Measurements from ENCODE around the gene PRAMEF1. TPM values are rescaled to one million over a fixed set of nuclear protein-coding genes. Genes with fewer than 3 reads are reported as not detected.

PRAMEF1 gene
- total and polyA plus RNA-seq, 2 of the 4 experiments (the other 2 are of a cell fraction), result not detected

DNA sequence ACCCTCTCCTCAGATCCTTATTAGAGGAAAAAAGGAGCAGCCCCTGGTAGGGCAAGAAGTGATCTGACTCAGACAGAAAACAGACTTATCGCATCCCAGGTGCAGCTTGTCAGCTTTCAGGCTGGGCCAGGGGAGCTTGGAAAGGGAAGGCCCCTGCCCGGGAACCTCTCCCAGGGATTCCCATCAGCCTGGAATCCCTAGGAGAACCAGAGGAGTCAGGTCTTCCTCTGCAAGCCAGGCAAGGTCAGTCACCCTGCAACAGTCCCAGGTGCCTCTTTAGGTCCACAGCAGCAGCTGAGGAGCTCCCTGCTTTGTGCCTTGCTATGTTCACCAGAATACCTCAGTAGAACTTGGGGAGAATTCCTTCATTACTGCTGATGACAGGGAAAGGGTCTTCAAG, 20.6 kb upstream of the PRAMEF1 start:
- H3K14ac ChIP-seq (replicated peaks; ENCODE audit: low read depth, low read length), result no peak overlapping the region
- H2AK5ac ChIP-seq (ENCODE audit: low read depth, low read length), result no peak overlapping the region
- WGBS, 2 experiments (ENCODE audit: extremely low coverage in 2 of 2, insufficient read length in 1 of 2), result 71% methylated on average over 1 of the region's 2 CpGs; no CpG with 5 or more reads in 1 of the 2 experiments
- H3K4ac ChIP-seq (ENCODE audit: low read depth, low read length), result no peak overlapping the region
- no peaks in the 10 kb centered on the region for H3K27me3 ChIP-seq (ENCODE audit: control insufficient read depth, insufficient read depth, low read length)
- dilution Hi-C loops (cut with HindIII; ENCODE audit: low sequenced_read_pairs, unreplicated experiment) (no loop called here), in situ Hi-C loops (cut with MboI; ENCODE audit: low sequenced_read_pairs) (no loop called here), intact Hi-C loops (cut with micrococcal nuclease) (no loop called here)
- no peak overlapping the region for H4K5ac ChIP-seq (ENCODE audit: low read depth, low read length)
- no peak overlapping the region for H3K4me2 ChIP-seq (ENCODE audit: low read depth, low read length)
- H2BK120ac ChIP-seq (ENCODE audit: low read depth, low read length), result no peak overlapping the region
- ChIA-PET POLR2A (ENCODE audit: unreplicated experiment) (no interaction called here), CTCF (no interaction called here)
- H3K9me3 ChIP-seq (ENCODE audit: control insufficient read depth, insufficient read depth, low read length), result peaks cover 31% of the 10 kb centered on the region
- H3K36me3 ChIP-seq (ENCODE audit: control insufficient read depth, insufficient read depth, low read length), result no peaks in the 10 kb centered on the region
- no peak overlapping the region for H2BK20ac ChIP-seq (ENCODE audit: low read depth, low read length)
- no peak overlapping the region for H4K91ac ChIP-seq (ENCODE audit: insufficient read depth, low read depth, low read length)
- H3K9me1 ChIP-seq (ENCODE audit: insufficient read depth, low read length), result no peaks in the 10 kb centered on the region
- no TSS peak for BruUV-seq (replicated peaks)
- no peak overlapping the region for H2AK9ac ChIP-seq (replicated peaks; ENCODE audit: low read depth, low read length, poor library complexity)
- no peak overlapping the region for H2AFZ ChIP-seq (replicated peaks; ENCODE audit: low read length, poor library complexity)
- no peak overlapping the region for H4K8ac ChIP-seq (ENCODE audit: low read depth in 2 of 2, low read length in 2 of 2)
- H3K18ac ChIP-seq (ENCODE audit: low read depth, low read length), result no peak overlapping the region
- H4K20me1 ChIP-seq (ENCODE audit: insufficient read depth, low read length), result no peaks in the 10 kb centered on the region
- H3K23ac ChIP-seq (ENCODE audit: low read depth, low read length), result no peak overlapping the region
- H3K9ac ChIP-seq (ENCODE audit: low read depth, low read length), result no peak overlapping the region
- H2BK5ac ChIP-seq (ENCODE audit: low read depth, low read length, poor library complexity, severe bottlenecking), result no peak overlapping the region
- H3K4me3 ChIP-seq (ENCODE audit: insufficient read depth, low read depth, low read length), result no peak overlapping the region
- ATAC-seq (ENCODE audit: low read depth) (no peak), DNase-seq (no peak)
- H3K56ac ChIP-seq (ENCODE audit: extremely low read depth, insufficient read depth, low read length), result no peak overlapping the region
- no peak overlapping the region for H3K27ac ChIP-seq (ENCODE audit: insufficient read depth, low read length)
- no peak overlapping the region for H2BK15ac ChIP-seq (ENCODE audit: low read depth, low read length)
- no peaks in the 10 kb centered on the region for H3K4me1 ChIP-seq (ENCODE audit: control insufficient read depth, insufficient read depth, low read length)
- TF ChIP-seq MAFK (IDR thresholded peaks at IDR 0.05; ENCODE audit: low read depth, low read length) (no peak), CHD1 (IDR thresholded peaks at IDR 0.05; ENCODE audit: low read depth, low read length) (no peak), NFE2L2 (IDR thresholded peaks at IDR 0.05; ENCODE audit: low read depth, low read length) (no peak), CEBPB (IDR thresholded peaks at IDR 0.05; ENCODE audit: low read depth, low read length) (no peak), POLR2A (IDR thresholded peaks at IDR 0.05; ENCODE audit: low read depth, low read length) (no peak), USF2 (IDR thresholded peaks at IDR 0.05; ENCODE audit: low read depth, low read length) (no peak), RCOR1 (IDR thresholded peaks at IDR 0.05; ENCODE audit: insufficient replicate concordance, low read length) (no peak), SMC3 (IDR thresholded peaks at IDR 0.05; ENCODE audit: low read depth, low read length) (no peak)
- no peaks in the 10 kb centered on the region for H3K79me1 ChIP-seq (ENCODE audit: low read depth in 1 of 2, low read length in 2 of 2)

Data from IMR-90 (cell line).